CD4-positive, alpha-beta T cell treated with Interleukin-4 for 1 hour (primary cell): ENCODE data around the gene TRIM45.
"Not testable (repeated sequence)": the region's sequence is repeated elsewhere in the genome, so short reads cannot be mapped to it uniquely, and the experiment has no call there.

ENCODE experiments used
- DNase-seq, 2 donors: peaks; one replicate each; pipeline ENCODE4 v3.0.0-alpha.2; 2020 to 2022

The TRIM45 gene

GRCh38 chr1:117128323-117129079 is 7.0 kb upstream of the TRIM45 start:
- peak in 1 of 2 donors; percentile 51 for DNase-seq

DNA sequence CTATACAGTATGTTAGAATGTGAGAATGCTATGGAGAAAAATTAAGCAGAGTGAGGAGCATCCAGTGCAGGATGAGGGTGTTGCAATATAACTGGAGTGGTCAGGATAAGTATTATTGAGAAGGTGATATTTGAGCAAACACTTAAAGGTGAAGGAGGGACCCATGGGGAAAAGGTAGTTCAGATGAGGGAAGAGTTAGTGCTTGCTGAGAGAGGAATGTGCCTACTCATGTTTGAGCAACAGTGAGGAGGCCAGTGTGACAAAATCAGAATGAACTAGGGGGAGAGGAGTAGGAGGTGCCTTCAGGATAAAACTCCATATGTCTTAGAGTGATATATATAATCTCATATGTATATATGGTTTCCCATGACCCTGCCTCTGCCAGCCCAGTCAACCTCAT is 6.2 kb upstream of the TRIM45 start:
- no peak for DNase-seq

DNA sequence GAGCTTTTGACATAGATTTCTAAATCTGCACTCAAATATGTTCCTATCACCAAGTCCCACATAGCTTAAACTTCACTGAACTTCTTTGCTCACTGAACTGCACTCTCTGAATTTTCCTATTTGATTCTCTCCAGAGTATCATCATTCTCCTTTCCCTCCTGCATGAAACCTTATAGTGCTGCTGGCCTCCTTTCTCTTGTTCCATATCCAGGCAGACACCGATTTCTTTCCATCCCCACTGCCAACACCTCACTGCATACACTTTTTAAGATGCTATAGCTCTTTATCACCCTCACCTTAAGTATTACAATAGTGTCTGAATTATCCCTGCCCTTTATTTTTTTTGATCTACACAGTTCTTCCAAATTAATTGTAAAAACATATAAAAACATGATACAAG is 3.1 kb upstream of the TRIM45 start:
- DNase-seq = no peak

GRCh38 chr1:117123274-117123673 is 1.7 kb upstream of the TRIM45 start:
- DNase-seq = no peak

DNA sequence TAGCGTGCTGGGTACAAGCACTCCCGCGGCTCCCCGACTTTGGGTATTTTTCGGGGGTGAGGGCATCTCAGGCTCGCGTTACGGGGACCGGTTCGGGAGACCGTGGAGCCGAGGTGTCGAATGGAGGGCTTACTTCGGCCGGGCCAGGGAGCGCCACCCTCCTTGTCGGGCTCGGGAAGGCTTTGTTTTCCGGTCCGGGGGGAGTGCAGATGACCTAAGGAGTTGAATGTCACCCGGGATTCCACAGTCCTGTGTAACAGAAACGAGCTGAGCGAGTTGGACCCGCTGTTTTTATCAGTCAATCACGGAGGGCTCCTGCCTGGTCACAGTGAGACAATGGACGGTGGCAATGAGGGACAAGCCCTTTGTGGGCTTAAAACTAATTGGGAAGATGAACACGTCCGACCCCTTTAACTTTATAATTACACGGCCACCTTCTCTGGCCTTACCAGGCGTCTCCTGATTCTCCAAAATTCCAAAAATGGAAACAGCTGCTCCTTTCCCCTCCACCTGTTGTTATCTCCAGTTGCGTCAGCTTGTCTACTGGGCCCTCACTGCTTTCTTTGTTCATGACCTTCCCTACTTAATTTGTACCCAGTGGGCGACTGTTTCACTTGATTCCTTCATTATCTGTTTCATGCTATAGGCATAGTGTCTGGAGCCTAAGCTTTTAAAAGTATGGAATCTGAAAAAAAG is 929 bp upstream of the TRIM45 start:
- no peak for DNase-seq

- no peak for DNase-seq
Observed at GRCh38 chr1:117120774-117121588, 568 bp downstream of the TRIM45 start.

GRCh38 chr1:117119144-117119543 is 2.4 kb downstream of the TRIM45 start:
- DNase-seq = not testable (repeated sequence)

DNA sequence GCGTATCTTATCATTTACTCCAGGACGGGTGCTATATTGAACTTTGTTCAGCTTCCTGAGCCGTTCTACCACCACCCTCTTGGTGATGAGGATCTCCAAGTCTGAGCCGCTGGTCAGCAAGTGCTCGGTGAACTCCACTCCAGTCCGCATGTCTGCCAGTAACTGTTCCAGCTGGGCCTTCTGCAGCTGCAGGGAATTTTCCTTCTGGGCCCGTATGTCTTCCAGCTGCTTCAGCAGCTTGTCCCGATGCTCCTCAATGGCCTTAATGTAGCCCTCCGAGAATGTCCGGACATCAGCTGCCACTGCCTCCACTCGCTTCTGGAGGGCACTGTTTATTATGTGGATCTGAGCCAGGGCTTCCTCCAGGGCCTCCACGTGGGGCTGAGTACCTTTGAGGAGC is 3.4 kb downstream of the TRIM45 start:
- no peak for DNase-seq

DNA sequence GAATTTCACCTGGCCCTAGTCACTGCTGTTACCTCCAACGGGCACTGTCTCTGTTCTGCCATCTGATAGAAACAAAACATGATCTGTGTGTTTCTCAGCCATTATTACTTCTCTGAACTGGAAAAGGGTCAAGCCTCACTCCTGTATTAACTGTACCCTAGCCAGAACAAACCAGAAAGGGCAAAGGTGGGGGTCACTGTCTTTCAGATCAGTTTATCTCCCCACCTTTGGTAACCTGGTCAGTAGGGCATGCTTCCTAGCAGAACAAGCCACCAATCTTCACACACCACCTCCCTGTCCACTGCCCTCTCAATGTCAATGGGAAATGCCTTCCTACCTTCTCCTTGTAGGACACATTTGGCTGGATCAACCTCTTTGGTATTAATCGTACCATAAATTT is 3.9 kb downstream of the TRIM45 start:
- DNase-seq = no peak

DNA sequence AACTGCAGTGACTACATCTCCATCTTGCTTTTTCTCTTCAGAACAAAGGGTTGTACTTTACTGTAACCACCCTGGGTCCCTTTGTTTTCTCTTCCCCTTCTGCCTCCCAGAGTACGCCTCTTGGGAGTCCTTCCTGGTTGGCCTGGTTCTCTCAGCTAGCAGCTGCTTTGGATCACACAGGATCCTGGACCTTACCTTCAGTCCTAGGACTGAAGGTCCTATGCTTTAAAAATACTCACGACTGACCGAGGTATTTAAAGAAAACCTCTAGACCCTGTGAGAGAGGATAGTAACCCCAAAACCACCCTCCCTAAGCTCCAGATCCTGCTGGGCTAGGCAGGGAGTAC is 4.8 kb downstream of the TRIM45 start:
- DNase-seq = no peak

DNA sequence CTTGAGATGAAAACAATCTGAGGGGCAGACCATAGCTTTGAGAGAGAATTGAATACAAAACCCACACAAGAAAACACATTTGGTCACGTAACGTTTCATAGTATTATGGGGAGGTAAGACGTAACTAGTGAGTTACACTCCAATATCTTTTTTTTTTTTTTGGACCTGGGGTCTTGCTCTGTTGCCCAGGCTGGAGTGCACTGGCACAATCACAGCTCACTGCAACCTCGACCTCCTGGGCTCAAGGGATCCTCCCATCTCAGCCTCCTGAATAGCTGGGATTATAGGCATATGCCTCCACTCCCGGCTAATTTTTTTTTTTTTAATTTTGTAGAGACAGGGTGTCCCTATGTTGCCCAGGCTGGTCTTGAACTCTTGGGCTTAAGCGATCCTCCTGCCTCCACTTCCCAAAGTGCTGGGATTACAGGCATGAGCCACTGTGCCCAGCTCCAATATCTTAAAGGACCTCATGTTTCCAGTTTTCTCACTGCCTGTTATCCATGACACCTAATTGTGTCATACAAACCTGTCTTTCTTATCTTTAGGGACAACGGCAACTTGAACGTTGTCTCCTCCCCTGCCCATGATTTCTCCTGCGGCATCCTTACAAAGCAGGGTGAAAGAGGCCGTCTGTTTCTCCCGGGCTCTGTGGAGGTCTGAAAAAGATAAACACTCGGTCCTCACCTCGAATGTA is 5.3 kb downstream of the TRIM45 start:
- no peak for DNase-seq

GRCh38 chr1:117114877-117115276 is 6.7 kb downstream of the TRIM45 start:
- DNase-seq = no peak

DNA sequence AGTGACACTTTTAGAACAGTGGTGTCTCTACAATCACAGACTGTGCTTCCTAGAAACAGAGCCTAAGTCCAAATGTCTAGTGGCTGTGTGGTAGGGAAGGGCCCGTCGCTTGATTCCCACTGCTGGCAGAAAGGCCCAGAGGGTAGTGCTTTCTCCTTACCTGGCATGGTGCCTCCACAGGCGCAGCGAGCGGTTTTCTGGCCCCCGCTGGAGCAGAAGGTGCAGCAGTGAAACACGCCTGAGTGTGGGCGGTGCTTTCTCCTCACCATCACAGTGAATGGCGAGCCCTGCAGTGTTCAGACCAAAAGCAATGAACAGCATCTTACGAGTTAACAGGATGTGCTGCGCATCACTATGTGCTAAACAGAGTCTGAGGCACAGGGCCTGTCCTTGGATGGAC is 8.3 kb downstream of the TRIM45 start:
- no peak for DNase-seq

DNA sequence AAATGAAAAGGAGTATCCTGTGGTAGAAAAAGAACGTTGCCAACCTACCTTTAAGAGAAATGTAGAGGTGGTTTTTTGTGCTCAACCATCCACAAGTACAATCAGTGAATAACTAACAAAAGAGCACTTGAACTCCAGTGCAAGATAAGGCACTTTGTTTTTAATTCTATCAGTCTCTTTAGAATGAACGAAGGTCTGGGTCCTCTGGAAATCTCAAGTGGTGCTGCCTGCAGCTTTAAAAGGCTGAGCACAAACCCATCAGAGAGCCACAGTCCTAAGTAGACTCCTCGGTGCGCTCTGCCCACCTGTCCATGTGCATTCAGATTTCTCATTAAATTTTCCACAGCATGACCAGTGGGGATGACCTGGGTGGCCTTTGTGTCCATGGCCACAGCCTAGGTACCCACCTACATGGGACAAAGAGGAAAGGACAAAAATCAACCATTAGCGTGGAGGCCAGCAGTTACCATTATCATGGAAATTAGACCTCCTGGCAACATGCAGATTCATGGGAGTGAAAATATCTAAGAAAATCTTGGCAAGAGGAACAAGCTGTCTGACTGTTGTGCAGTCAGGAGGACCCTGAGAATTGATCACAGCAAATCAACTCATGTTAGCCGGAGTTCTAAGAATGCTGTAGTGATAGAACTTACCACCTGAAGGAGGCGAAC is 9.4 kb downstream of the TRIM45 start:
- no peak for DNase-seq

DNA sequence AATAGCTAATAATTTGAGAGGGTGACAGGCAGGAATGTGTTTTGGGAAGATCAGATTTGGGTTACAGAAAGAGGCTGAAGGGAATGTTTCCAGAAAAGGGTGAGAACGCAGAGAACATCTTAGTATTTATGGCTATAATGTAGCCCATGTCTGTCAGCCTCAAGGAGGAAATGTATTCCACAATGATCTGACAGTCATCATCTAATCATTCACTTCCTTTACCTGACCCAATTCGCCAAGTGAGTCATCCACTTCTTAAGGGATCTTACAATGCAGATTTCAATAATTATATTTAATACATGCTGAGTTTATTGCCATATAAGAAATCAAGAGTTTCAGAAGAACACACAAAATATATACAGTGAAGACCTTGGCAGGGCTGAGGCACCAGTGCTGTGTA is 10.8 kb downstream of the TRIM45 start:
- DNase-seq = no peak

DNA sequence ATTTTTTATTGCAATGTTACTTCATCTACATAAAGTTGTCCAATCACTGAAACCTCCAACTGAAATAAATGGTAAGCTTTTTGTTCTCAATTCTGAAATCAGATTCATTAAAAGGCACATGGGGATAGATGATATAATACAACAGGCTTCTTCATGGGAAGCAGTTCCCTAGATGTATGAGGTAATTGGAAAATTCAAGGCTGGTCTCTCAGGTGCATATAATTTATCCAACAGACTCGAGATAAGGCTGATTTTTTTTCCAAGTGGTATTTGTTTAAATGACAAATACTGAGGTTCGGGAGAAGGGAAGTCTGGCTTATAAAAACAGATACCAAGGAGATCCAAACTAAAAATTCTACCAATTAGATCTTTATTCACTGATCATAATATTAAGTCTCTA is 14.2 kb downstream of the TRIM45 start:
- no peak for DNase-seq

GRCh38 chr1:117106478-117106877 is 15.1 kb downstream of the TRIM45 start:
- DNase-seq = no peak

DNA sequence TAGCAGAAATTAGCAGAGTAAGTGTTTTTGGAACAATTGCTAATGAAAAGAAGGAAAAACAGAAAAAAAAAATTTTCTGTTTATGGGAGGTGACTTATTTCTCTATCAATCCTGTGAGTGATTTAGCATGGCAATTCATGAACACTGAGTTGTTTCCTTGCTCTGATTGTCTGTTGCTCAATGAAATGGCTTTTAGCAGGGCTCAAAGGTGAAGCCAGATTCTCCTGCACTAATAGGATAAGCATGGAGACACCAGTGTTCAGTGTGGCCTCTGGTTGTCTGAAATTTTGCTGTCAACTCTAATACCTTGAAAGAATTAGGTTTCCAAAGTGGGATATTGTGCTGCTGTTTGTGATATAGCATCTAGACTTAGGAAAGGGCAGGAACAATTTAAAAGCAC is 15.8 kb downstream of the TRIM45 start:
- no peak for DNase-seq

- DNase-seq = no peak
Observed at GRCh38 chr1:117104986-117105385, 16.6 kb downstream of the TRIM45 start.

DNA sequence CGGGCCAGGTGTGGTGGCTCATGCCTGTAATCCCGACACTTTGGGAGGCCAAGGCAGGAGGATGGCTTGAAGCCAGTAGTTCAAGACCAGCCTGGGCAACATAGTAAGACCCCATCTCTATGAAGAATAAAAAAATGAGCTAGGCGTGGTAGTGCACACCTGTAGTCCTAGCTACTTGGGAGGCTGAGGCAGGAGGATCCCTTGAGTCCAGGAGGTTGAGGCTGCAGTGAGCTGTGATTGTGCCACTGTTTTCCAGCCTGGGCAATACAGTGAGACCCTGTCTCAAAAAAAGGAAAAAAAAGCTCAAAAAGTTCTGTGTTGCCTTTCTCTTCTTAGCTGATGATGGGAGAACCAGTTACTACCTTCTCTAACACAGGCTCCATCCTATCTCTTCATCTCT is 19.7 kb downstream of the TRIM45 start:
- DNase-seq = not testable (repeated sequence)

GRCh38 chr1:117101334-117101733 is 20.2 kb downstream of the TRIM45 start:
- no peak for DNase-seq

DNA sequence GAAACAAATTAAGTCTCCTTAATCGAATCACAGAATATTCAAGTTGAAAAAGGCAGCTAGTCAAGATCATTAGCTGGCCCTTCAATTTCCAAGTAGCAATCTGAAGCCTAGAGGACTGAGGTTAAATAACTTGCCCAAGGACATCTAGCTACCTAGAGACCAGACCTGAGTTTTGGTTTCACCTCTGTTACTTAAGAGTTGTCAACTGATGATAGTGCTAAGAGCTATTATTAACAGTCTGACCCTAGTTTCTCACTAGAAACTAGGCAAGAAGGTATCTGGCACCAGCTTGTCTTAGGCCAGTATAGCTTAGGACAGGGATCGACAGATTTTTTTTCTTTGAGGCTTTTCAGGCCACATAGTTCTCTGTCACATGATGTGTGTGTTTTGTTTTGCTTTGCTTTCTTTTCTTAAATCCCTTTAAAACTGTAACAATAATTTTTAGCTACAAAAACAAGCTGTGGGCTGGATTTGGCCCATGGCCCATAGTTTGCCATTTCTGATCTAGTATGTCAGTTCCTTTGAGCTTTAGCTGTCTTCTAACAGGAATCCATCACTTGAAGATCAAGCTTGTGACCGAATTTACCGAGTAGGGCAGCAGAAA is 23.2 kb downstream of the TRIM45 start:
- DNase-seq = no peak
